AML-193 (cell line): ENCODE measurements around the gene ZBTB8A.

Experiments used
- DNase-seq, 2 experiments: peaks; one replicate each; lab custom pipeline; 2025; lab: John Stamatoyannopoulos, UW

Gene ZBTB8A

DNA sequence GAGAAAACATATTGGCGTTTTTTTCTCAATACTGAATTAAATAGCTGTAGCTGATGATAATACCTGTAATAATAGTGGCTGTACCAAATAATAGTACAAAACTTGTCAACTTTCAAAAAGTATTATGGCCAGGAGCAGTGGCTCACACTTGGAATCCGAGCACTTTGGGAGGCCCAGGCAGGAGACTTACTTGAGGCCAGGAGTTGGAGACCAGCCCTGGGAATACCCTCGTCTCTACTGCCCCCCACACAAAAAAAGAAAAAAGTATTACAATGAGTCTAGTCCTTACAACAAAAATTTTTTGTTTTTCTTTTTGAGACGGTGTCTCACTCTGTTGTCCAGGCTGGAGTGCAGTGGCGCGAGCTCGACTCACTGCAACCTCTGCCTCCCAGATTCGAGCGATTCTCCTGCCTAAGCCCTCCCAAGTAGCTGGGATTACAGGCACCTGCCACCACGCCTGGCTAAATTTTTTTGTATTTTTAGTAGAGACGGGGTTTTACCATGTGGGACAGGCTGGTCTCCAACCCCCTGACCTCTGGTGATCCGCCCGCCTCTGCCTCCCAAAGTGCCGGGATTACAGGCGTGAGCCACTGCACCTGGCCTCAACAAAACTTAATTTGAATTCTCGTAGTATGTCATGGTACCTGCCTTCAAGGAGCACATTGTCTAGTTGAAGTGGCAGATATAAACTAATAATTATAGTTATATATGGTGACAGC, 113.2 kb downstream of the ZBTB8A start:
- no peak for DNase-seq
